ENCODE results near the gene PPP2R5D. TPM values are rescaled to one million over a fixed set of nuclear protein-coding genes. Genes with fewer than 3 reads are reported as not detected.
A peak's percentile ranks its signal among the peaks of the same experiment; 100 is the strongest.

Gene PPP2R5D
- total RNA-seq, 3 donors from 2014 or later, result 35.9 to 45.0 (median 38.8) TPM

DNA sequence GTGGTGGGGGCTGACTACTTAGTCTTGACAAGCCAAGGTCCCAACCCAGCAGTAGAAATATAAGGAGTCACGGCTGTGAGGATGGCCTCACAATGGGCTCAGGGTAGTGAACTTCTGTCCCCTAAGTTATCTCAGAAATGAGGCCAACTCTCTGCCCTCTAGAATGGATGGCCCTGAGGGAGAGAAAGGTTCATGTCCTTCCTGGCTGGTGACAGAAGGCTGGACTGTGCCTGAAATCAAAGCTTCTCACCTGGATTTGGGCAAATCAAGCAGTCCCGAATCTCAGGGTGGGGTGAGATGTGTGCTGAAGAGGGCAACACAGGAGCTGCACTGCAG is 49.8 kb downstream of the PPP2R5D start:
- no peak for TF ChIP-seq CTCF (IDR thresholded peaks at IDR 0.05)
- ATAC-seq (no peak), DNase-seq (no peak)
- H3K4me1 ChIP-seq (ENCODE audit: low read depth), result no peaks in the 10 kb centered on the region
- intact Hi-C loops (cut with DNase I, micrococcal nuclease), result no loop called here
- H3K36me3 ChIP-seq (ENCODE audit: low read depth), result peaks cover 2% of the 10 kb centered on the region
- no peaks in the 10 kb centered on the region for H3K9me3 ChIP-seq
- no peak overlapping the region for H3K4me3 ChIP-seq

DNA sequence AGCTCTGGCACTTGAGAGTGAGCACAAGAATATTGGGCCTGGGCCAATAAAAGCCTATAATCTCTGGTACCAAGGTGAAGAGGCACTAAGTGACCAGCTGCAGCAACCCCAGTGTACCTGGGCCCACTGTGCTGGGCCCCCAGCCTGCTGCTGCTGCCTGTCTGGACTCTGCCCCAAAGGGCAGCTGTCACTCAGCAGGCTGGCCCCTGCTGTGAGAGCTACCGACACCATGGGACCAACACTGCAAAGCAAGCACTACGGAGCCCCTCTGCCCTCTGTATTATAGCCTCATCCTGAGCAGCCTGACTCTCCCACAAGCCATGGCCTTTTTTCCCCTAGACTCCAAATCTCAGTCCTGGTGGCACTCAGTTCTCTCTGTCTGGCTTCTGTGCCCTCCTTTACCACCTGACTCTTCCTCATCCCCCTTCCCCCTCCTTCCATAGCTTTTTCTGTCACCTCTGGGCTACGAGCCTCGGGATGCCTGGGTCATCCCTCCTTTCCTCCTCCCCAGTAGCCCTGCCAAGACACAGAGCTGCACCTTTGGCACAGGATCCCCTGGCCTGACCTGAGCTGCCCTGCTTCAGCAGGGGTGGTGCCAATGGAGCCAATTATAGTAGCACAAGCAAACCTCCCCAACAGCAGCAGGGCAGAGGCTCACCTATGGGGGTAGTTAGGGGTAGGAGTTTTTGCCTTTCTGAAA is 51.3 kb downstream of the PPP2R5D start:
- intact Hi-C loops (cut with DNase I, micrococcal nuclease), result no loop called here
- H3K4me3 ChIP-seq, result no peak overlapping the region
- H3K36me3 ChIP-seq (ENCODE audit: low read depth), result peaks cover 2% of the 10 kb centered on the region
- H3K9me3 ChIP-seq, result no peaks in the 10 kb centered on the region
- ATAC-seq, result no peak
- peak in 1 of 3 donors; percentile 15 for DNase-seq
- no peak for TF ChIP-seq CTCF (IDR thresholded peaks at IDR 0.05)
- no peaks in the 10 kb centered on the region for H3K4me1 ChIP-seq (ENCODE audit: low read depth)

- ATAC-seq, result no peak
- Histone ChIP-seq H3K4me1 (ENCODE audit: low read depth) (no peaks in the 10 kb centered on the region), H3K36me3 (ENCODE audit: low read depth) (no peaks in the 10 kb centered on the region), H3K9me3 (no peaks in the 10 kb centered on the region), H3K4me3 (no peak overlapping the region)
- no peak for DNase-seq
- no peak for TF ChIP-seq CTCF (IDR thresholded peaks at IDR 0.05)
- intact Hi-C loops (cut with DNase I, micrococcal nuclease), result no loop called here
These were observed 52.3 kb downstream of the PPP2R5D start for GRCh38 chr6:43036712-43037111.

DNA sequence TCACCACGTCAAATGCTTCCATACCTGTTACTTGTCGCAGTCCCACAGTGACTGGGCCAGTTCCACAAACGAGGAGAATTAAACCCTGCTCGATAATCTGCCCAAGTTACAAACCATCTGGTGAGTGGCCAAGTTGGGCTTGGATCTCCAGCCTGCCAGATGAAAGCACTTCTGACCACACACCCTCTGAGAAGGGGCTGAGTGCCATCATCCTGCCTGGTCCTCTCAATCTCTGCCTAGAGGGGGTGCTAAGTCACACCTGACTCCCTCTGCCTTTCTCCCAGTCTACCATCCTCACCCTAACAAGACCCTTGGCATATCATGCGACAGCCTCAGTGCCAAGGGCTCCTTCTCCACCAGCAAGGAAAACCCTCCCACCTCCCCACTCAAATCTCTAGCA is 52.8 kb downstream of the PPP2R5D start:
- DNase-seq, result no peak
- Histone ChIP-seq H3K4me3 (no peak overlapping the region), H3K4me1 (ENCODE audit: low read depth) (no peaks in the 10 kb centered on the region), H3K36me3 (ENCODE audit: low read depth) (no peaks in the 10 kb centered on the region), H3K9me3 (no peaks in the 10 kb centered on the region)
- ATAC-seq, result no peak
- intact Hi-C loops (cut with DNase I, micrococcal nuclease), result no loop called here
- no peak for TF ChIP-seq CTCF (IDR thresholded peaks at IDR 0.05)

- ATAC-seq (no peak), DNase-seq (no peak)
- Histone ChIP-seq H3K36me3 (ENCODE audit: low read depth) (no peaks in the 10 kb centered on the region), H3K4me1 (ENCODE audit: low read depth) (no peaks in the 10 kb centered on the region), H3K4me3 (no peak overlapping the region), H3K9me3 (no peaks in the 10 kb centered on the region)
- intact Hi-C loops (cut with DNase I, micrococcal nuclease), result no loop called here
- no peak for TF ChIP-seq CTCF (IDR thresholded peaks at IDR 0.05)
These were observed 53.3 kb downstream of the PPP2R5D start for GRCh38 chr6:43037706-43038105.

- Histone ChIP-seq H3K9me3 (no peaks in the 10 kb centered on the region), H3K4me3 (no peak overlapping the region), H3K4me1 (ENCODE audit: low read depth) (no peaks in the 10 kb centered on the region), H3K36me3 (ENCODE audit: low read depth) (no peaks in the 10 kb centered on the region)
- DNase-seq (no peak), ATAC-seq (no peak)
- intact Hi-C loops (cut with DNase I, micrococcal nuclease), result no loop called here
- no peak for TF ChIP-seq CTCF (IDR thresholded peaks at IDR 0.05)
These were observed 54.4 kb downstream of the PPP2R5D start for GRCh38 chr6:43038727-43039126.
